SU-DHL-6 (cell line): Measurements from ENCODE around the gene PDZD2.

ENCODE experiments used
- H2AFZ ChIP-seq: fragments of 200-600 bp; sonication (generic); 2 replicates; pipeline ENCODE4 v1.6.1; 2014; ENCODE audit warnings: low read depth, mild to moderate bottlenecking, moderate library complexity, mixed read lengths, antibody characterized with exemption, low read length; ENCODE audit not compliant: severe bottlenecking
- H3F3A ChIP-seq: fragments of 200-600 bp; shearing (Covaris generic); 2 replicates; pipeline ENCODE4 v1.6.0; 2016; ENCODE audit warnings: antibody characterized with exemption, mild to moderate bottlenecking; ENCODE audit not compliant: insufficient read depth
- H3K27ac ChIP-seq: fragments of 200-600 bp; sonication (generic); 2 replicates; pipeline ENCODE4 v1.5.1; 2016; ENCODE audit warnings: low read depth, mild to moderate bottlenecking, low read length, moderate library complexity, mixed read lengths
- H3K27me3 ChIP-seq: fragments of 200-600 bp; sonication (generic), shearing (Covaris generic); 2 replicates; pipeline ENCODE4 v1.6.0; 2014; ENCODE audit warnings: mild to moderate bottlenecking, low read length
- H3K36me3 ChIP-seq: fragments of 200-600 bp; sonication (generic); 2 replicates; pipeline ENCODE4 v1.6.1; 2014; ENCODE audit warnings: mild to moderate bottlenecking, low read length, mixed read lengths
- H3K4me2 ChIP-seq: fragments of 300-600, 200-600 bp; shearing (Covaris generic), sonication (generic); 2 replicates; pipeline ENCODE4 v1.6.0; 2014; ENCODE audit warnings: low read length, low read depth, mild to moderate bottlenecking; ENCODE audit not compliant: poor library complexity, severe bottlenecking
- H3K4me3 ChIP-seq: fragments of 200-600 bp; sonication (generic); 2 replicates; pipeline ENCODE4 v1.5.1; 2014; ENCODE audit warnings: antibody characterized with exemption, low read length, mild to moderate bottlenecking, mixed read lengths; ENCODE audit not compliant: insufficient read depth, poor library complexity, severe bottlenecking
- H3K79me2 ChIP-seq: fragments of 200-600 bp; sonication (generic); 2 replicates; pipeline ENCODE4 v1.6.1; 2014; ENCODE audit warnings: mild to moderate bottlenecking, low read length, moderate library complexity; ENCODE audit not compliant: insufficient read depth
- H3K9ac ChIP-seq: fragments of 200-600 bp; sonication (generic); 2 replicates; pipeline ENCODE4 v1.7.0; 2014; ENCODE audit warnings: mild to moderate bottlenecking, low read length
- H3K9me2 ChIP-seq: fragments of 200-600 bp; sonication (generic); replicated peaks from 2 replicates; pipeline ENCODE4 v1.6.1; 2014; ENCODE audit warnings: low read length; ENCODE audit not compliant: insufficient read depth
- H3K9me3 ChIP-seq: fragments of 200-600 bp; sonication (generic); 2 replicates; pipeline ENCODE4 v1.6.1; 2014; ENCODE audit warnings: low read length, mixed read lengths; ENCODE audit not compliant: insufficient read depth
- H4K20me1 ChIP-seq: fragments of 200-600 bp; sonication (generic); 2 replicates; pipeline ENCODE4 v1.6.1; 2014; ENCODE audit warnings: low read depth, mild to moderate bottlenecking, antibody characterized with exemption, low read length, moderate library complexity, mixed read lengths
- EZH2phosphoT487 ChIP-seq: fragments of 200-600 bp; sonication (generic), shearing (Covaris generic); conservative IDR thresholded peaks from 2 replicates; pipeline ENCODE4 v1.6.1; 2018; ENCODE audit warnings: mild to moderate bottlenecking, antibody characterized with exemption, low read length, moderate library complexity, mixed read lengths
- TF ChIP-seq, protein P1 (sequence below): fragments of 200-600 bp; sonication (generic); IDR thresholded peaks from one replicate; pipeline ENCODE4 v1.5.1; 2017; ENCODE audit warnings: antibody characterized with exemption, mild to moderate bottlenecking, low read length, moderate library complexity; ENCODE audit not compliant: insufficient read depth, poor library complexity, severe bottlenecking

The PDZD2 gene

DNA sequence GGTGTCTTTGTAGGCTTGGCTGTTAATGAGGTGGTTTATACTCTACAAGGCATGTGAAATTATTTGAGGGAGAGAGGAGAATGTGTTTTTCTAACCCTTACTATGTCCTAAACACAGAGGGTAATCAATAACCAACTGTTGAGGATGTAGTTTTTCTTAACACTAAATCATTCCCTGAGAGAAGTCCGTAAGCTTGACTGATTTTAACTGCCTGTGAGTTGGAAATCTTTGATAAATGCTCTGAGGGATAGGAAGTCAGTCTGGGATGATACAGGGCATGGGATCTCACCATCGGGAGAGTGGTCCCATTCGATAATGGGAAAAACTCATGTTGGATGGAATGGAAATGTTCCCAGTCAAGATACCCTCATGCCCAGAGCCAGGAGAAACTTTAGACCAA lies 249.6 kb downstream of the PDZD2 start:
- Histone ChIP-seq H2AFZ (no peak overlapping the region), H3K79me2 (no peaks in the 10 kb centered on the region), H3K27ac (no peak overlapping the region), H3K27me3 (no peaks in the 10 kb centered on the region; the same call in 1 of the 2 replicates), H3K9me2 (no peaks in the 10 kb centered on the region), H3K4me3 (no peak overlapping the region), H4K20me1 (no peaks in the 10 kb centered on the region), H3K9me3 (no peaks in the 10 kb centered on the region), H3K9ac (no peak overlapping the region), H3F3A (no peaks in the 10 kb centered on the region), H3K36me3 (no peaks in the 10 kb centered on the region), H3K4me2 (no peak overlapping the region)
- TF ChIP-seq, protein P1, sequence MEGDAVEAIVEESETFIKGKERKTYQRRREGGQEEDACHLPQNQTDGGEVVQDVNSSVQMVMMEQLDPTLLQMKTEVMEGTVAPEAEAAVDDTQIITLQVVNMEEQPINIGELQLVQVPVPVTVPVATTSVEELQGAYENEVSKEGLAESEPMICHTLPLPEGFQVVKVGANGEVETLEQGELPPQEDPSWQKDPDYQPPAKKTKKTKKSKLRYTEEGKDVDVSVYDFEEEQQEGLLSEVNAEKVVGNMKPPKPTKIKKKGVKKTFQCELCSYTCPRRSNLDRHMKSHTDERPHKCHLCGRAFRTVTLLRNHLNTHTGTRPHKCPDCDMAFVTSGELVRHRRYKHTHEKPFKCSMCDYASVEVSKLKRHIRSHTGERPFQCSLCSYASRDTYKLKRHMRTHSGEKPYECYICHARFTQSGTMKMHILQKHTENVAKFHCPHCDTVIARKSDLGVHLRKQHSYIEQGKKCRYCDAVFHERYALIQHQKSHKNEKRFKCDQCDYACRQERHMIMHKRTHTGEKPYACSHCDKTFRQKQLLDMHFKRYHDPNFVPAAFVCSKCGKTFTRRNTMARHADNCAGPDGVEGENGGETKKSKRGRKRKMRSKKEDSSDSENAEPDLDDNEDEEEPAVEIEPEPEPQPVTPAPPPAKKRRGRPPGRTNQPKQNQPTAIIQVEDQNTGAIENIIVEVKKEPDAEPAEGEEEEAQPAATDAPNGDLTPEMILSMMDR: no peak
- TF ChIP-seq EZH2phosphoT487: no peak

DNA sequence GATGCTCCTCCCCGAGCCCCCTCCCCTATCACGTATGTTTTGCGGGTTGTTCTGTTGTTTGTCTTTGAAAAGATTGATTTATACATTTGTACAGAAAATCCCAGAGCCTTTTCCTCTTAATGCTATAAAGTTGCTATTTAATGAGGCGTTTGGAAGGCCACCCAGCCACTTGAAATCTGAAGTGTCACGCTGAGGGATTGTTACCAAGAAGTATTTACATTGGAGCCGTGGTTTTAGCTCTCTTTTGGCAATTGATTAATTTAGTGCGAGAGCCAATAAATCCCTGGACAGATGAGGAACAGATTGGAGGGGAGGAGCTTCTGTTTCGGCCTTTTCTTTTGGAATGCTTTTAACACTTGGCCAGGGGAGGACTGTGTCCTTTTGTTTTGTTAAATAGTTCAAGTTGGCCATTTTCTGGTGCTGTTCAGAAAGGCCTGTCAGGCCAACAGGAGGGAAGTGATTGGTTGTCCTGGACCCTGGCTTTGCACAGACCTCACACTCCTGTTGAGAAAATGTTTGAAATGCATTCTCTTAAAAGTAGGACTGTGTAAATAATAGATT lies 250.2 kb downstream of the PDZD2 start:
- Histone ChIP-seq H3K9me3 (no peaks in the 10 kb centered on the region), H3K4me2 (no peak overlapping the region), H3K36me3 (no peaks in the 10 kb centered on the region), H3K27me3 (no peaks in the 10 kb centered on the region; the same call in 1 of the 2 replicates), H3F3A (no peaks in the 10 kb centered on the region), H3K27ac (no peak overlapping the region), H3K4me3 (no peak overlapping the region), H4K20me1 (no peaks in the 10 kb centered on the region), H2AFZ (no peak overlapping the region), H3K9ac (no peak overlapping the region), H3K79me2 (no peaks in the 10 kb centered on the region), H3K9me2 (no peaks in the 10 kb centered on the region)
- TF ChIP-seq EZH2phosphoT487: no peak

DNA sequence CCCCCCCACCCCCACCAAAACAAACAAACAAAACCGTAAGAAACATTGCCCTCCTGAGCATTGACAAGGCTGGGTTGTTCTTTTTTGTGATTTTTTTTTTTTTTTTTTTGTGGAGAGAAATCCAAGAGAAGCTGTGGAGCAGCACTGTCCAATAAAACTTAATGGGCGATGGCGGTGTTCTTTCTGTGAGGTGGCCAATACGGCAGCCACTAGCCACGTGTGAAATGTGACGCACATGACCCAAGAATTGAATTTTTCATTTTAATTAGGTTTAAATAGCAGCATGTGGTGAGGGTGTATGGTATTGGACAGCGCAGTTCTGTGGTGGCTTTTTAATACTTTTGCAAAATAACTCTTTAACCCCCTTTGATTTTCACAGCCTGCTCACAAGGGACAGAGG lies 251.1 kb downstream of the PDZD2 start:
- Histone ChIP-seq H3K4me2 (no peak overlapping the region), H3K9me3 (no peaks in the 10 kb centered on the region), H3F3A (no peaks in the 10 kb centered on the region), H3K36me3 (no peaks in the 10 kb centered on the region), H3K9me2 (no peaks in the 10 kb centered on the region), H2AFZ (no peak overlapping the region), H3K79me2 (no peaks in the 10 kb centered on the region), H3K9ac (no peak overlapping the region), H3K27me3 (no peaks in the 10 kb centered on the region; the same call in 1 of the 2 replicates), H3K4me3 (no peak overlapping the region), H3K27ac (no peak overlapping the region), H4K20me1 (no peaks in the 10 kb centered on the region)
- no peak for TF ChIP-seq EZH2phosphoT487

DNA sequence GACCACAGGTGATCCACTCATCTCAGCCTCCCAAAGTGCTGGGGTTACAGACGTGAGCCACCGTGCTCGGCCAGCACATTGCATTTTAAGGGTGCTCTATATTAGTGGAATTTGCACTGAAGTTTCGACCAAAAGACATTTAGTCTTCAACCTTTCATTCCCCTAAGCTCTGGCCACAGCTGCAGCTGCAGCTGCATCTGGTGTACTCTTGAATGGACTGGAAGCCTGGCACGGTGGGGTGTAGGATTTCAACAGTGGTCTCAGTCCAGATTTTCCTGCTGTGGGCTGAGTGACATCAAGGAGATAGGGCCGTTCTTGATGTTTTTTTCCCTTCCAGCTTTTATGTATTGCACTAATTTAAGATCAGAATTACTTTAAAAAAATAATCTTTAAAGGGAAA lies 255.2 kb downstream of the PDZD2 start:
- Histone ChIP-seq H3K4me3 (no peak overlapping the region), H3K27me3 (no peaks in the 10 kb centered on the region), H2AFZ (no peak overlapping the region), H3K27ac (no peak overlapping the region), H3K9me2 (no peaks in the 10 kb centered on the region), H3K79me2 (no peaks in the 10 kb centered on the region), H3K9ac (no peak overlapping the region), H3K9me3 (no peaks in the 10 kb centered on the region), H4K20me1 (no peaks in the 10 kb centered on the region), H3K36me3 (no peaks in the 10 kb centered on the region), H3K4me2 (no peak overlapping the region), H3F3A (no peaks in the 10 kb centered on the region)
- TF ChIP-seq, protein P1: no peak
- no peak for TF ChIP-seq EZH2phosphoT487
